ENCODE measurements around the gene COG2. TPM values are rescaled to one million over a fixed set of nuclear protein-coding genes. Genes with fewer than 3 reads are reported as not detected.

The COG2 gene
- total and polyA plus RNA-seq, 2 of the 13 experiments (the other 11 are each of a cell fraction or from before 2014, with no cell fraction given), result 16.8 to 36.3 TPM

GRCh38 chr1:230647321-230647720 is 5.0 kb downstream of the COG2 start (continued):
- no peak for TF ChIP-seq ZNF230 (CRISPR knock-in tag; IDR thresholded peaks at IDR 0.05)
- TF ChIP-seq ZFP37 (CRISPR knock-in tag; IDR thresholded peaks at IDR 0.05; ENCODE audit: borderline replicate concordance), result no peak
- TF ChIP-seq CBX1 (IDR thresholded peaks at IDR 0.05; ENCODE audit: low read depth), result no peak
- no peak for TF ChIP-seq ZNF367 (CRISPR knock-in tag; IDR thresholded peaks at IDR 0.05; ENCODE audit: borderline replicate concordance)
- no peak for TF ChIP-seq NCOA5 (CRISPR knock-in tag; IDR thresholded peaks at IDR 0.05)
- TF ChIP-seq ZNF33A (CRISPR knock-in tag; IDR thresholded peaks at IDR 0.05; ENCODE audit: borderline replicate concordance), result no peak
- no peak for TF ChIP-seq SMARCE1 (IDR thresholded peaks at IDR 0.05; ENCODE audit: borderline replicate concordance)
- no peak for TF ChIP-seq TCF7 (IDR thresholded peaks at IDR 0.05; ENCODE audit: low read depth)
- no peak for TF ChIP-seq ZMAT5 (CRISPR knock-in tag; IDR thresholded peaks at IDR 0.05; ENCODE audit: borderline replicate concordance, low read depth)
- TF ChIP-seq HMGXB3 (CRISPR knock-in tag; IDR thresholded peaks at IDR 0.05; ENCODE audit: borderline replicate concordance), result no peak
- TF ChIP-seq IRX3 (CRISPR knock-in tag; IDR thresholded peaks at IDR 0.05; ENCODE audit: borderline replicate concordance, low read depth), result no peak
